Esophagus squamous epithelium (tissue), 5 donors: ENCODE measurements around the gene KIF1A. TPM values are rescaled to one million over a fixed set of nuclear protein-coding genes. Genes with fewer than 3 reads are reported as not detected.

Experiments
- DNase-seq: peaks from one replicate; lab custom pipeline; 2025; lab: John Stamatoyannopoulos, UW
- H3K27ac ChIP-seq, 4 donors: fragments of 200-600 bp; sonication (generic); one replicate each; pipeline ENCODE4 v1.5.1; 2016 to 2019; ENCODE audit warnings: mild to moderate bottlenecking in 1 of 4
- H3K27me3 ChIP-seq, 4 donors: fragments of 200-600 bp; sonication (generic); 1 replicate in 3 of 4; 2 replicates in 1 of 4; pipeline versions ENCODE4 v1.5.1 to v1.6.0; 2017 to 2021; ENCODE audit warnings: antibody characterized with exemption in 1 of 4
- H3K36me3 ChIP-seq, 3 donors: fragments of 200-600 bp; sonication (generic); one replicate each; pipeline ENCODE4 v1.5.1; 2016 to 2019
- H3K4me1 ChIP-seq, 3 donors: fragments of 200-600 bp; sonication (generic); one replicate each; pipeline ENCODE4 v1.5.1; 2017 to 2019
- H3K4me3 ChIP-seq, 4 donors: fragments of 200-600 bp; sonication (generic); 1 replicate in 3 of 4; 2 replicates in 1 of 4; pipeline ENCODE4 v1.5.1; 2016 to 2019; ENCODE audit warnings: mild to moderate bottlenecking in 2 of 4, moderate library complexity in 1 of 4
- H3K9me3 ChIP-seq, 3 donors: fragments of 200-600 bp; sonication (generic); one replicate each; pipeline ENCODE4 v1.5.1; 2016 to 2019
- POLR2A ChIP-seq, 4 donors: fragments of 450-650 bp; IDR thresholded peaks; one replicate each; pipeline ENCODE4 v1.6.1; 2017; ENCODE audit warnings: antibody characterized with exemption in 4 of 4, mild to moderate bottlenecking in 4 of 4, moderate library complexity in 3 of 4
- WGBS, 2 donors: methylation state at CpG; one replicate each; pipeline ENCODE4 v1.1.5; 2018; 5-methylcytosine and 5-hydroxymethylcytosine counted together
- intact Hi-C: fragments of 100-400 bp; cut with DNase I; formaldehyde crosslinking; loops from one replicate; pipeline ENCODE4 v1.15.0; 2022
- total RNA-seq, 4 donors: library from RNA; depleted of rRNA; stranded (reverse); fragments of >200 nt; gene quantifications; one replicate each; pipeline ENCODE4 v1.1.0, GENCODE V29; 2016
- TF ChIP-seq, protein P1 (sequence below), 6 experiments: fragments of 450-650 bp in 4 of 6; fragments of 200-600 bp in 2 of 6; sonication (generic) in 2 of 6; IDR thresholded peaks; one replicate each; pipeline ENCODE4 v1.5.1; 2016 to 2019; ENCODE audit warnings: antibody characterized with exemption in 6 of 6, mild to moderate bottlenecking in 4 of 6, moderate library complexity in 4 of 6
- donor health status: DM: yes; HTN: yes; CAD: no.

KIF1A gene
- total RNA-seq, 4 donors from 2014 or later = 0.15 TPM; not detected in 3

DNA sequence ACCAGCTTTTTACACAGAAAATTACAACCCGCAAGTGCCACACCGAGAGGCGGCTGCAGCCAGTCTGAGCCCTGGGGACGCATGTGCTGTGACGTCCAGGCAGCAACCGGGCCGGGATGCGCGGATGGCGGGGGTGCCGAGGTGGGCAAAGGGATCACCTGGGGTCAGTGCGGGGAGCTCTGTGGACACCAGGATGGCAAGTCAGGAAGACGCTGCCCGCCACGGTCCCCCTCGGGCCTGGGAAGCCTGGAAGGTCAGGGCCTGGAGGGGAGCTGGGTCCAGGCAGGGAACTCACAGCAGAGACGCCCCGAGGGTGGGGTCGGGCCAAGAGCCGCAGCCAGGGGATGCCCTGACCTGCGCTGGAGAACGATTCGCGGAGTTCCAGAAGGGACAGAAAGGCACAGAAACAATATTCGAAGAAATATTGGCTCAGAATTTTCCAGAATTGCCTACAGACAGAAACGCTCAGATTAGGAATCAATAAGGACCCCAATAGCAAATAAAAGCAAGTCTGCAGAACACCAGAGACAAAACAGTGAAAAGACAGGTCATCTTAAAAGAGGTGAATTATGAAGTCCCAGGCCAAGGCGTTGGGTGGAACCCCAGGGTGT is 11.7 kb upstream of the KIF1A start:
- 7 to 15% methylated on average over 18 to 27 of the region's 27 CpGs for WGBS, 2 donors
- H3K4me3 ChIP-seq = peak overlapping the region in 3 of 4 donors; percentile 25 to 40 (median 30)

DNA sequence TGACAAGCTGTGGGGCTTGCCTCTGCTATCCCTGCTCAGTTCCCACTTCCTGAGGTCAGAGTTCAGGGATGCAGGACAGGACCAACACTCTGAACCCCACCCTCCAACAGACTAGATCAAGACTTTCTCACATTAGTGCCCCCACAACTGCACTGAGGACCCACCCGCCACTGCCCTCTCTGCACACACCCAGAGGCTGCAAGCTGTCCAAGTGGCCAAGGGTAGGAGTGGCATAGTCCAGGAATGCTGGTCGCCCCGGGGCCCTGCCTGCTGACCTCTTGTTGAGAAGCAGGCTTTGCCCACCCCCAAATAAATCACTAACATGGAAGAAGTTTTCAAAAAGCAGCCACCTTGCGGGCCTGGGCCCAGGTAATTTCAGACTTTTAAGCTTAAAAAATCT is 5.5 kb upstream of the KIF1A start:
- intact Hi-C loops = no loop called here
- no peak overlapping the region for H3K27ac ChIP-seq
- TF ChIP-seq, protein P1, sequence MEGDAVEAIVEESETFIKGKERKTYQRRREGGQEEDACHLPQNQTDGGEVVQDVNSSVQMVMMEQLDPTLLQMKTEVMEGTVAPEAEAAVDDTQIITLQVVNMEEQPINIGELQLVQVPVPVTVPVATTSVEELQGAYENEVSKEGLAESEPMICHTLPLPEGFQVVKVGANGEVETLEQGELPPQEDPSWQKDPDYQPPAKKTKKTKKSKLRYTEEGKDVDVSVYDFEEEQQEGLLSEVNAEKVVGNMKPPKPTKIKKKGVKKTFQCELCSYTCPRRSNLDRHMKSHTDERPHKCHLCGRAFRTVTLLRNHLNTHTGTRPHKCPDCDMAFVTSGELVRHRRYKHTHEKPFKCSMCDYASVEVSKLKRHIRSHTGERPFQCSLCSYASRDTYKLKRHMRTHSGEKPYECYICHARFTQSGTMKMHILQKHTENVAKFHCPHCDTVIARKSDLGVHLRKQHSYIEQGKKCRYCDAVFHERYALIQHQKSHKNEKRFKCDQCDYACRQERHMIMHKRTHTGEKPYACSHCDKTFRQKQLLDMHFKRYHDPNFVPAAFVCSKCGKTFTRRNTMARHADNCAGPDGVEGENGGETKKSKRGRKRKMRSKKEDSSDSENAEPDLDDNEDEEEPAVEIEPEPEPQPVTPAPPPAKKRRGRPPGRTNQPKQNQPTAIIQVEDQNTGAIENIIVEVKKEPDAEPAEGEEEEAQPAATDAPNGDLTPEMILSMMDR (IDR thresholded peaks at IDR 0.05) = no peak
- H3K4me3 ChIP-seq = no peak overlapping the region
- H3K36me3 ChIP-seq = no peaks in the 10 kb centered on the region
- peaks cover 4 to 9% (median 8%) of the 10 kb centered on the region in 3 donors for H3K4me1 ChIP-seq
- 70 to 100% methylated on average over 1 to 3 of the region's 4 CpGs for WGBS, 2 donors
- H3K27me3 ChIP-seq = peaks cover 3 to 100% (median 16%) of the 10 kb centered on the region in 4 donors
- H3K9me3 ChIP-seq = peaks cover 0 to 6% (median 0%) of the 10 kb centered on the region in 3 donors
- DNase-seq = no peak

More for the DNA sequence above, 11.7 kb upstream of the KIF1A start:
- intact Hi-C loops = no loop called here
- DNase-seq = no peak
- TF ChIP-seq, protein P1 (IDR thresholded peaks at IDR 0.05) = no peak
- no peak for TF ChIP-seq POLR2A (IDR thresholded peaks at IDR 0.05)
- H3K36me3 ChIP-seq = no peaks in the 10 kb centered on the region
- no peak overlapping the region for H3K27ac ChIP-seq
- H3K27me3 ChIP-seq = peaks cover 0 to 59% (median 0%) of the 10 kb centered on the region in 4 donors
- peaks cover 5 to 14% (median 7%) of the 10 kb centered on the region in 3 donors for H3K4me1 ChIP-seq
- no peaks in the 10 kb centered on the region for H3K9me3 ChIP-seq

DNA sequence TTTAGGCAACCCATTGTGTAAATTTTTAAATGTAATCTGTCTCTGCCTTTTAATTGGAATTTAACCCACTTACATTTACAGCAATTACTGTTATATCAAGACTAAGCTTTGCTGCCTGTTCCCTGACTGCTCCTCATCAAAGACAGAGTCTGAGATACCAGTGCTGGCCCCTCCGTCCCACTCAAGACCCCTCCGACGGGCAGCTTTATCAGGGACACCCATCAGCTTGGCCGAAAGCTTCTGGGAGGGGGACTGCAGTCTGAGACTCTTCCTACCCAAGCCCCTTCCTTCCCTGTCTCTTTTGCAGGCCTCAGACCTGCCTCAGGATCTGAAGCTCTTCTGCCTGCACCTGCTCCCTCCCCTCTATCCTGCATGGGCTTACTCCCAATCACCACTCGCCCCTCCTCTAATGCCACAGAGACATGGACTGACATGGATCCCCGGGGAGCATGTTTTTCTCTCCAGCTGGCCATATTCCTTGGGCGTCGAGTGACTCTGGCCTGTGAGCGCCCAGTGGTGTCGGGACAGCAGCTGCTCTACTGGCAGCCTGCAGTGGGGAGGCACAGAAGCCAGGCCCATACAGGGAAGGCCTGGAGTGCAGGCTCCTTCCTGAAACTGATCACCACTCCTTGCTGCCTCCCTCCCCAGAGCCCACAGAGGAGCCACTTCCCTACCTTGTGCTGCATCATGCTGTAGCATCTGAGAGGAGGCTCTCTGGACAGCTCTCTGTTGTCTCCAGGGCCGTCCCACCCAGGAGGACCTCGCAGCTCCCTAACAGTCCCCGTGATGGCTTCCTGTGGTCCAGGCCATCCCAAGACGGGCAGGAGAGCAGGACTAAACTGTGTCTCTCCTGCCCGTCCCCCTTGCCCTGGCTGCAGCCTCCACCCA is 3.7 kb upstream of the KIF1A start:
- WGBS, 2 donors = 85 to 86% methylated on average over 10 to 14 of the region's 15 CpGs
- no peak for DNase-seq
- Histone ChIP-seq H3K9me3 (peaks cover 0 to 6% (median 0%) of the 10 kb centered on the region in 3 donors), H3K27me3 (peaks cover 17 to 100% (median 22%) of the 10 kb centered on the region in 4 donors), H3K4me1 (peaks cover 9 to 26% (median 26%) of the 10 kb centered on the region in 3 donors), H3K36me3 (no peaks in the 10 kb centered on the region), H3K27ac (no peak overlapping the region), H3K4me3 (no peak overlapping the region)
- intact Hi-C loops = no loop called here
- TF ChIP-seq, protein P1 (IDR thresholded peaks at IDR 0.05) = no peak
- no peak for TF ChIP-seq POLR2A (IDR thresholded peaks at IDR 0.05)

DNA sequence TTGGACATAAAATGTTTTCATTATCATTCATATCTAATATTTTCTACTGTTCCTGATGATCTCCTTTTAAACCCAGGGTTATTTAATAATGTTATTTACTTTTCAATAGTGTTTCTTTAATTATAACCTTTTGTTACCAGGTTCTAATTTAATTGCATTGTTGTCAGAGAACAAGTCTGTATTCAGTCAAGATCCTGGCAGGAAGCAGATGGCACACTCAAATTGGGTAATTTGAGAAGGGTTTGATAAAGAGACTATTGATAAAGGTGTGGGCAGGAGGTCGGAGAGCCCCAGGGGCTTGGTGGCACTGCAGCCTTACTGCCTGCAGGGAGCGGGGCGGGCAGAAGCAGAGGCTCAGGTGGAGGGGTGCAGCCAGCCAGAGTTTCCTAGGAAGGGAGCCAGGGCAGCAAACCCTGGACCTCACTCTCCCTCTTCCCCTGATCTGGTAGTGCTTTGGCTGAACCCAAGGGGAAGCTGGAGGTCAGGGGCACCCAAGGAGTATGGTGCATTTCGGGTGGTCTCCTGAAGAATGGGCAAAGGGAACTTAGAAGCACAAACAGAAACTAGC is 2.3 kb upstream of the KIF1A start:
- H3K4me1 ChIP-seq = peaks cover 11 to 30% (median 29%) of the 10 kb centered on the region in 3 donors
- DNase-seq = no peak
- no peak overlapping the region for H3K27ac ChIP-seq
- H3K36me3 ChIP-seq = no peaks in the 10 kb centered on the region
- peaks cover 0 to 6% (median 0%) of the 10 kb centered on the region in 3 donors for H3K9me3 ChIP-seq
- H3K4me3 ChIP-seq = no peak overlapping the region
- intact Hi-C loops = no loop called here
- 68 to 74% methylated on average over 4 of the region's 4 CpGs for WGBS, 2 donors
- peaks cover 19 to 100% (median 23%) of the 10 kb centered on the region in 4 donors for H3K27me3 ChIP-seq
- no peak for TF ChIP-seq POLR2A (IDR thresholded peaks at IDR 0.05)
- TF ChIP-seq, protein P1 (IDR thresholded peaks at IDR 0.05) = no peak
